ENCODE measurements around the gene SUV39H1. TPM values are rescaled to one million over a fixed set of nuclear protein-coding genes. Genes with fewer than 3 reads are reported as not detected.

Gene SUV39H1
- total and polyA plus RNA-seq, 4 donors, result 3.2 to 5.8 (median 3.7) TPM

- no peak for TF ChIP-seq HNF4A (conservative IDR thresholded peaks at IDR 0.05)
- TF ChIP-seq SP1 (IDR thresholded peaks at IDR 0.05), result no peak
- no peak for TF ChIP-seq HNF4G (IDR thresholded peaks at IDR 0.05)
- TF ChIP-seq RAD21 (IDR thresholded peaks at IDR 0.05), result no peak
- TF ChIP-seq EGR1 (IDR thresholded peaks at IDR 0.05; ENCODE audit: low read depth in 2 of 2), result no peak
- no peak for TF ChIP-seq REST (IDR thresholded peaks at IDR 0.05)
- no peak for TF ChIP-seq ATF3 (IDR thresholded peaks at IDR 0.05)
- no peak for TF ChIP-seq NR2F2 (IDR thresholded peaks at IDR 0.05)
- TF ChIP-seq, protein P1, sequence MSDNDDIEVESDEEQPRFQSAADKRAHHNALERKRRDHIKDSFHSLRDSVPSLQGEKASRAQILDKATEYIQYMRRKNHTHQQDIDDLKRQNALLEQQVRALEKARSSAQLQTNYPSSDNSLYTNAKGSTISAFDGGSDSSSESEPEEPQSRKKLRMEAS (IDR thresholded peaks at IDR 0.05), result no peak
- TF ChIP-seq JUND (IDR thresholded peaks at IDR 0.05), result no peak
- Histone ChIP-seq H3K4me3 (ENCODE audit: low read depth in 1 of 3, low read length in 3 of 3) (peak overlapping the region; percentile 27 to 87 (median 63)), H3K9me3 (ENCODE audit: control insufficient read depth in 4 of 4, low read length in 3 of 4) (no peaks in the 10 kb centered on the region), H3K9ac (ENCODE audit: low read depth in 1 of 2, low read length in 2 of 2) (peak overlapping the region; percentile 47 to 88), H3K36me3 (ENCODE audit: control insufficient read depth in 4 of 4, insufficient read depth in 3 of 4, low read depth in 1 of 4, low read length in 3 of 4) (peaks cover 0 to 7% (median 0%) of the 10 kb centered on the region in 4 donors), H3K4me1 (ENCODE audit: control insufficient read depth in 4 of 4, insufficient read depth in 4 of 4, low read length in 3 of 4) (peaks cover 3 to 14% (median 11%) of the 10 kb centered on the region in 4 donors), H3K27ac (ENCODE audit: low read depth in 1 of 2, low read length in 2 of 2) (peak overlapping the region; percentile 89 to 91), H3K27me3 (ENCODE audit: control insufficient read depth in 4 of 4, insufficient read depth in 4 of 4, low read length in 3 of 4) (no peaks in the 10 kb centered on the region)
- 1% methylated on average over 8 of the region's 8 CpGs for WGBS
- no peak for DNase-seq (ENCODE audit: low spot score)
These were observed 621 bp upstream of the SUV39H1 start for GRCh38 chrX:48695925-48696300.

DNA sequence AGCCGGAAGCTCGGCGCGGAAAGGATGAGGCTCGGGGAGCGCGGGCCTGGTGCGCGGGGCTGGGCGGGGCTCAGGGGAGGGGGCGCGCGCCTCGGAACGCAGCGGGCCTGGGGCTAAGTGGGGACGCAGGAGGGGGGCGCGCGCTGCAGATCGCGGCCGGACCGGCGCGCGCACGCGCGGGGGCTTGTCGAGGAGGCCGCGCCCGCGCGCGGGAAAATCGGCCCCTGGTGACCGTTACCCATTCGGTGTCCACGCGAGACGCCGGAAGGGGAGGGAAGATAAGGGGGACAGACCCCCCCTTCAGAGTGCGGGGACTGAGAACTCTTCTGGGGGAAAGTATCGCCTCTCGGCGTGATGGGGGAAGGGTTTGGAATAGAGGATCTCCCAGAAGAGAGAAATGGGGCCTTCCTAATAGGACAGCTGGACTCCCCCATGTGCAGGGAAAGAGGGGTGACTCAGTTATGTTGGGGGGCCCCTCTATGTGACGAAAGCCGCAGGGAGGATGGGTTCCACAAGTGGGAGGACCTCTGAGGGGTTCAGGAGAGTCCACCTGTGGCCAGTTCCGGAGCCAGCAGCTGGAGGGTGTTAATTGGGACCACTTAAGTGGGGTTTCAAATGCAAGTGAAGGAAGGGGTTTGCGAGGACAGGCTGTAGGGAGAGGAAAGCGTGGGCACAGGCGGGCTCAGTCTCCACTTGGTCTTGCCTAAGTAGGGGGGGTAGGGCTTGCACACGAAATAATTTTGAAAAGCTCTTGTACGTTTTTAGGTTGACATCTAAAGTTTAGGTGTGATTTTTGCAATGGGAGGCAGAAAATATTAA, 584 bp downstream of the SUV39H1 start:
- Histone ChIP-seq H3K27ac (ENCODE audit: low read depth in 1 of 2, low read length in 2 of 2) (peak overlapping the region in 1 of 2 donors; percentile 7), H3K27me3 (ENCODE audit: control insufficient read depth in 4 of 4, insufficient read depth in 4 of 4, low read length in 3 of 4) (no peaks in the 10 kb centered on the region), H3K9me3 (ENCODE audit: control insufficient read depth in 4 of 4, low read length in 3 of 4) (no peaks in the 10 kb centered on the region), H3K36me3 (ENCODE audit: control insufficient read depth in 4 of 4, insufficient read depth in 3 of 4, low read depth in 1 of 4, low read length in 3 of 4) (peaks cover 0 to 14% (median 1%) of the 10 kb centered on the region in 4 donors), H3K4me3 (ENCODE audit: low read depth in 1 of 3, low read length in 3 of 3) (peak overlapping the region; percentile 27 to 87 (median 68)), H3K4me1 (ENCODE audit: control insufficient read depth in 4 of 4, insufficient read depth in 4 of 4, low read length in 3 of 4) (peaks cover 3 to 14% (median 11%) of the 10 kb centered on the region in 4 donors), H3K9ac (ENCODE audit: low read depth in 1 of 2, low read length in 2 of 2) (peak overlapping the region; percentile 36 to 37)
- TF ChIP-seq HNF4G (IDR thresholded peaks at IDR 0.05) (no peak), RXRA (IDR thresholded peaks at IDR 0.05) (no peak), FOXA2 (IDR thresholded peaks at IDR 0.05) (no peak), EGR1 (IDR thresholded peaks at IDR 0.05; ENCODE audit: low read depth in 2 of 2) (no peak)
- TF ChIP-seq, protein P1 (IDR thresholded peaks at IDR 0.05), result no peak
- DNase-seq (ENCODE audit: low spot score), result peak; percentile 36
- WGBS, result 2% methylated on average over 56 of the region's 56 CpGs

GRCh38 chrX:48698306-48698705, 1.8 kb downstream of the SUV39H1 start:
- no peak for DNase-seq (ENCODE audit: low spot score)
- no peaks in the 10 kb centered on the region for H3K9me3 ChIP-seq (ENCODE audit: control insufficient read depth in 4 of 4, low read length in 3 of 4)
- peaks cover 3 to 14% (median 11%) of the 10 kb centered on the region in 4 donors for H3K4me1 ChIP-seq (ENCODE audit: control insufficient read depth in 4 of 4, insufficient read depth in 4 of 4, low read length in 3 of 4)
- TF ChIP-seq RXRA (IDR thresholded peaks at IDR 0.05) (no peak), SP1 (IDR thresholded peaks at IDR 0.05) (no peak), ATF3 (IDR thresholded peaks at IDR 0.05) (no peak), NR2F2 (IDR thresholded peaks at IDR 0.05) (no peak), YY1 (IDR thresholded peaks at IDR 0.05) (no peak), GABPA (IDR thresholded peaks at IDR 0.05 in 1 of 2, conservative IDR thresholded peaks at IDR 0.05 in 1 of 2) (no peak), RAD21 (IDR thresholded peaks at IDR 0.05) (no peak), JUND (IDR thresholded peaks at IDR 0.05) (no peak), FOXA2 (IDR thresholded peaks at IDR 0.05) (no peak), FOXA1 (IDR thresholded peaks at IDR 0.05) (no peak), HNF4A (conservative IDR thresholded peaks at IDR 0.05) (no peak), HNF4G (IDR thresholded peaks at IDR 0.05) (no peak)
- TF ChIP-seq, protein P2, sequence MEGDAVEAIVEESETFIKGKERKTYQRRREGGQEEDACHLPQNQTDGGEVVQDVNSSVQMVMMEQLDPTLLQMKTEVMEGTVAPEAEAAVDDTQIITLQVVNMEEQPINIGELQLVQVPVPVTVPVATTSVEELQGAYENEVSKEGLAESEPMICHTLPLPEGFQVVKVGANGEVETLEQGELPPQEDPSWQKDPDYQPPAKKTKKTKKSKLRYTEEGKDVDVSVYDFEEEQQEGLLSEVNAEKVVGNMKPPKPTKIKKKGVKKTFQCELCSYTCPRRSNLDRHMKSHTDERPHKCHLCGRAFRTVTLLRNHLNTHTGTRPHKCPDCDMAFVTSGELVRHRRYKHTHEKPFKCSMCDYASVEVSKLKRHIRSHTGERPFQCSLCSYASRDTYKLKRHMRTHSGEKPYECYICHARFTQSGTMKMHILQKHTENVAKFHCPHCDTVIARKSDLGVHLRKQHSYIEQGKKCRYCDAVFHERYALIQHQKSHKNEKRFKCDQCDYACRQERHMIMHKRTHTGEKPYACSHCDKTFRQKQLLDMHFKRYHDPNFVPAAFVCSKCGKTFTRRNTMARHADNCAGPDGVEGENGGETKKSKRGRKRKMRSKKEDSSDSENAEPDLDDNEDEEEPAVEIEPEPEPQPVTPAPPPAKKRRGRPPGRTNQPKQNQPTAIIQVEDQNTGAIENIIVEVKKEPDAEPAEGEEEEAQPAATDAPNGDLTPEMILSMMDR (IDR thresholded peaks at IDR 0.05; ENCODE audit: low read depth, low read length, missing input control), result no peak

More at GRCh38 chrX:48698306-48698705, 1.8 kb downstream of the SUV39H1 start:
- Histone ChIP-seq H3K36me3 (ENCODE audit: control insufficient read depth in 4 of 4, insufficient read depth in 3 of 4, low read depth in 1 of 4, low read length in 3 of 4) (peaks cover 0 to 14% (median 3%) of the 10 kb centered on the region in 4 donors), H3K4me3 (ENCODE audit: low read depth in 1 of 3, low read length in 3 of 3) (no peak overlapping the region), H3K9ac (ENCODE audit: low read depth in 1 of 2, low read length in 2 of 2) (no peak overlapping the region), H3K27me3 (ENCODE audit: control insufficient read depth in 4 of 4, insufficient read depth in 4 of 4, low read length in 3 of 4) (no peaks in the 10 kb centered on the region), H3K27ac (ENCODE audit: low read depth in 1 of 2, low read length in 2 of 2) (no peak overlapping the region)
- 97% methylated on average over 5 of the region's 5 CpGs for WGBS
